Astrocyte (in vitro differentiated cells and primary cell): Measurements from ENCODE around the gene APP.

Experiments
- CTCF ChIP-seq: IDR thresholded peaks from 2 replicates; pipeline ENCODE4 v1.5.1; 2011; ENCODE audit warnings: low read depth, mild to moderate bottlenecking, inconsistent platforms, low read length, moderate library complexity; ENCODE audit not compliant: insufficient read depth
- EZH2 ChIP-seq: IDR thresholded peaks from 2 replicates; pipeline ENCODE4 v1.6.1; 2012; ENCODE audit warnings: mild to moderate bottlenecking, low read length, inconsistent platforms; ENCODE audit not compliant: insufficient read depth

DNA sequence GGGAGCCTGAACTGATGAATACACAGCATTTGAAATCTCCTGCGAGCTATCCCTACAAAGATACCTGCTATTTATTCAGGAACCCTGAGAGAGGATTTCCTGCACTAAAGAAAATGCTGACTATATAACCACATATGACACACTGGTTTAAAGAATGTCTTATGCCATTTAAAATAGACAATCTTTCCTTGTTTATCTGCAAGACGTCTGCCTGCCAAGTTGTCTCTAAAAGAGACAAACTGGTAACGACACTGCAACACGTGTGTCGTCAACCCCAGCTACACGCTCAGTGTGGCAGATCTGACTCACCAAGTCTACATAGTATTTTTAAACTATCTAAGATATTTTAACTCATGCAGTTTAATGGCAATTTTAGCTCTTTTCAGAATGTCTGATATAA lies 42.7 kb downstream of the APP start:
- TF ChIP-seq CTCF (no peak), EZH2 (no peak)
